ENCODE results near the gene NELFE.

Gene NELFE

GRCh38 chr6:31972709-31973350, 14.1 kb upstream of the NELFE start:
- no peak for DNase-seq (ENCODE audit: low spot score)

- peak; percentile 99 for DNase-seq (ENCODE audit: low spot score)
Measured at GRCh38 chr6:31971993-31972708, 13.4 kb upstream of the NELFE start, which contains the start of gene DXO. DXO (minus strand) TSS chr6:31972138; CDS start chr6:31971675, 463 bp downstream.

GRCh38 chr6:31971279-31971992, 12.7 kb upstream of the NELFE start:
- DNase-seq (ENCODE audit: low spot score) = no peak

GRCh38 chr6:31970604-31971271, 12.0 kb upstream of the NELFE start:
- no peak for DNase-seq (ENCODE audit: low spot score)

GRCh38 chr6:31969712-31970603, 11.2 kb upstream of the NELFE start:
- no peak for DNase-seq (ENCODE audit: low spot score)

- DNase-seq (ENCODE audit: low spot score) = no peak
Measured at GRCh38 chr6:31968791-31969711, 10.3 kb upstream of the NELFE start.

- DNase-seq (ENCODE audit: low spot score) = no peak
Measured at GRCh38 chr6:31968326-31968725, 9.6 kb upstream of the NELFE start.

GRCh38 chr6:31967926-31968320, 9.2 kb upstream of the NELFE start:
- no peak for DNase-seq (ENCODE audit: low spot score)

GRCh38 chr6:31966997-31967925, 8.5 kb upstream of the NELFE start:
- no peak for DNase-seq (ENCODE audit: low spot score)

- DNase-seq (ENCODE audit: low spot score) = no peak
Measured at GRCh38 chr6:31966506-31966905, 7.7 kb upstream of the NELFE start.

- DNase-seq (ENCODE audit: low spot score) = no peak
Measured at GRCh38 chr6:31965700-31966099, 6.9 kb upstream of the NELFE start.

GRCh38 chr6:31963921-31964320, 5.2 kb upstream of the NELFE start:
- DNase-seq (ENCODE audit: low spot score) = no peak

- DNase-seq (ENCODE audit: low spot score) = no peak
Measured at GRCh38 chr6:31961616-31962015, 2.8 kb upstream of the NELFE start.

GRCh38 chr6:31958412-31958740, 395 bp downstream of the NELFE start:
- no peak for DNase-seq (ENCODE audit: low spot score)

- no peak for DNase-seq (ENCODE audit: low spot score)
Measured at GRCh38 chr6:31956796-31957195, 2.0 kb downstream of the NELFE start.

- no peak for DNase-seq (ENCODE audit: low spot score)
Measured at GRCh38 chr6:31954511-31954910, 4.3 kb downstream of the NELFE start.

- DNase-seq (ENCODE audit: low spot score) = no peak
Measured at GRCh38 chr6:31952890-31953289, 5.9 kb downstream of the NELFE start.

GRCh38 chr6:31952140-31952805, 6.5 kb downstream of the NELFE start:
- DNase-seq (ENCODE audit: low spot score) = peak; percentile 66
